ENCODE measurements around the gene AGMAT.

- no peak for TF ChIP-seq CTCF (IDR thresholded peaks at IDR 0.05)
- no peak for TF ChIP-seq ZFX (IDR thresholded peaks at IDR 0.05; ENCODE audit: borderline replicate concordance)
These were observed 18.5 kb upstream of the AGMAT start for GRCh38 chr1:15603050-15603965.
